GM10847 (cell line): ENCODE results near the gene CALCB.

Source experiments
- POLR2A ChIP-seq: IDR thresholded peaks from 2 replicates; pipeline ENCODE4 v1.6.1; 2011; ENCODE audit not compliant: insufficient read length; ENCODE audit errors: extremely low read depth

CALCB gene

DNA sequence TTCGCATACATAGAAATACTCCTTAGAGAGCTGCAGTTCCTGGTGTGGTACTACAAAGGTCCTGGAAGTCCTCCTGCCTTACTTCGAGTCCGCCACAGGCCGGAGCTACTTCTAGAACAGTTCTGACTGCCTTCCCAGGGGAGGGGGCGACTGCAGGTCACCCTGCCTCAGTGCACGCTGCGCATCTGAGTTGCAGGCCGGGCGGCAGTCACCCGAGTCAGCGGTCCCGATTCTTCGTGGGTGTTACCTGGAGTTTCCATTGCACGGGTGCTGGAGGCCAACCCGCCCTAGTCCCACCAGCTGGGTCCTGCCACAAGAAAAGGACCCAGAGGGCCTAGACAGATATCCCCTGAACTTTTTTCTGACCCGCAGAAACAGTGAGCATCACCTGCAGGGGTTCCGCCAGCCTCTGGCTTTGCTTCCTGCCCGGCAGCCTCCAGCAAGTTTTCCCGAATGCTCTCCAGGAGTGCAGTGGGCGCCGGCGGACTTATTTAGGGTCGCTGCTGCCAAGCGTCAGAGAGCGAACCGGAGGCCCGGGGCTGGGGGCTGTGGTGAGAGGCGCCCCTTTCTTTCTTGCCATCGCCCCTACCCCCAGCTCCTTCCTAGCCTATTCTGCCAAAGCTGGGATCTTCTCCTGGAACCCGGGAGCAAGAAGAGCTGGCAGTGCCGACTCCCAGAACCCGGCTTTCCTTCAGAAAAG lies 1.7 kb upstream of the CALCB start:
- no peak for TF ChIP-seq POLR2A

DNA sequence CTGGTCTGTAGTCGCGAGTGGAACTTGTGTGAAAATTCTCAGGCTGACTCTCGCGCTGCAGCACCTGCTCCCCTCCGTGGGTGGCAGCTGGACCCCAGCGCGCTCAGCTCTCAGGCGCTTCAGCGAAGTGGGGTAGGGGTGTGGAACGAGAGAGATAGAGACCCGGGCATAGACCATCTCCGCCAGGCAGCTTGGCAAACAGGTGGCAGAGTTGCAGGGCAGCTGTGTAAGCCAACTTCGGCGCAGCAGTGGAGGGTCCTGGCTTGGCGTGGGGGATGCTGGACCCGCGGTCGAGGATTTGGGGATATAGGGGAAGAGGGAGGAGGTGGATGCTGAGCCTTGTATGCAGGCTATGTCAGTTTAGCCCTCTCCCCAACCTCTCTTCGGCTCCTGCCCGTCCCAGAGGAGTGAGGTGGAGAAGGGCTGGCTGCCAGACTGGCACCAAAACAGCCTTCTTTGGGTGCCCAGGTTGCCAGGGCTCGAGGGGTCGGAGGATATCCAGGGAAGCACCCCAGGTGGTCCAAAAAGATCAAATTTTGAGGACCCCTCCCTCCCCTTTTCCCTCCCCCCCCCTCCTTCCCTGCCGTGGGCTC lies 746 bp upstream of the CALCB start:
- no peak for TF ChIP-seq POLR2A

DNA sequence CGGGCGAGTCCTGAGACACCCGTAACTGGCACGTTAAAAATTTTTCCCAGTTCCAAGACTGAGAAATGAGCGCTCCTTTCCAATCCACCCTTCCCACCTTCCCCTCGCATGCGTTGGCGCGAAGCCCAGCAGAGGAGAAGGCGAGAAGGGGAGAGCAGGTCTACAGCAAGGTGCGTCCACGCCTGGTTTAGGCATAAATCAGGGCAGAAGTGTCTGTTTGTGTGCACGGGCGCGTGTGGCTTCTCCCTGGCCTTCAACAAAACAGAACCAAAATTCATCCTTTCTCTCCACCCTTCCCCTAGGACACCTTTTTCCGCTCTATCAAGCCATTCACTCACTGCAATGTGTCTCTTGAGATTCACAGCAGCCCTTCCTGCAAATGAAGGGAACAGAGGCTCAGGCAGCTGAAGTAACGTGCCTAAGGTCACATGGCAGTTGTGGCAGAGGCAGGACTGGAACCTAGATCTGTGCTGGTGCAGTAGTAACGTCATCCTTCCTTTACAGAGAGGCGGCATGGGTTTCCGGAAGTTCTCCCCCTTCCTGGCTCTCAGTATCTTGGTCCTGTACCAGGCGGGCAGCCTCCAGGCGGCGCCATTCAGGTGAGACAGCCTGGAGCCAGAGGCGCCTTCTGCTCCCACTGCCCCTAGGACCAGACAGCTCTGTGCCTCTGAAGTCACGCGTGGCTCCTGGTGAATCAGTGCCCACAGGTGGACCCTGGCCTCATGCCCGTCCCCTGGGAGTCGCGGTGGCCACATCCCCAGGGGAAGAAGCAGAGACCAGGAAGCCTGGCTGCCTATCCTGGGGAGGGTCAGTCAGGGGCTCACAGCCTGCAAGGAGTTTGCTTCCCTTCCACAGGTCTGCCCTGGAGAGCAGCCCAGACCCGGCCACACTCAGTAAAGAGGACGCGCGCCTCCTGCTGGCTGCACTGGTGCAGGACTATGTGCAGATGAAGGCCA lies 1.1 kb downstream of the CALCB start:
- TF ChIP-seq POLR2A: no peak

DNA sequence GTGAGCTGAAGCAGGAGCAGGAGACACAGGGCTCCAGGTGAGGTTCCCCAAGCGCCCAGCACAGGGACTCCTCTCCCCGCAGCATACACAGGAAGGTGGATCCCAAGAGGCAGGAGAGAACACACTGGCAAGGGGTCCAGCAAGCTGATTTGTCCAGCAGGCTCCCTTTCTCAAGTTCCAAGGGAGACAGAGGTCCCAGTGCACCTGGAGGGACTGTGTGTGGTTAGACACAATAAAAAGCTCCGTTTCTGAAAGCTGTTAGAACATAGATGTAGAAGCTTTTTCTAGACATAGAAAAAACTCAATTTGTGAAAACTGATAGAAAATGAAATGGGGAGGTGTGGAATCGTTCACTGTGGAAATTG lies 1.8 kb downstream of the CALCB start:
- no peak for TF ChIP-seq POLR2A

DNA sequence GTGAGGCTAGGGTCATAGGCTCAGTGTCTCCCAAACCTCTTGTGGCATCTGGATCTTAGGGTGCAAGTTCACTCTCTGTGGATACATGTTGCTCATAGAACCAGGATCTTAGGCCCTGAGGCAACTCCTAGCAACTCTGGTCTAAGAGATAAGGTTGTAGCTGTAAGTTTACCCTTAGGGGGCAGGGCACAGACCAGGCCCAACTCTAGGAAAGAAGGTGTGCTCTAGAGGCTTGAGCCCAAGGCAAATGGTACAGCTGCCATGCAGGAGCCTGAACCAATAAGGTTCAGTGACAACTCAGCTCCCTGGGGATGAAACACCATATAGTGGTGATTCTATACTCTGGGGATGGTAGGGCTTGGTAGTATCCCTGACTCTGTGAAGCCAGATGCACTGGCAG lies 17.8 kb downstream of the CALCB start:
- no peak for TF ChIP-seq POLR2A

DNA sequence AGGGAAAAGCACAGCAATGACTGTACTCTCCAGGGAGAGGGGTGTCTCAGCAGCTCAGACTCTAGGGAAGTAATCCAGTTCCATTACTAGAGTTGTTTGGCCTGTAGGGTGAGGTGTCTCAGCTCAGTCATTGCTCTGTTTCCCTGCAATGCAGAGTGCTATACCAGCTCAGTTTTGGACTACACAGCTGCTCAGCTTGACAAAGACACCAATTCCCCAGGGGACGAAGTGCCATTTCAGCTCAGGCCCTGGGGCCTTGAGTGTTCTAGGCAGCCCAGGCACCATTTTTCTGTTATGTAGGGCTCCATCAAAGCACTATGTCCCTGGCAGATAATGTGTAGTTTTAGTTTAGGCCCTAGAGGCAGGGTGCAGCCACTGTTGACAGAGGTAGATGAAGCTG lies 18.2 kb downstream of the CALCB start:
- TF ChIP-seq POLR2A: no peak

DNA sequence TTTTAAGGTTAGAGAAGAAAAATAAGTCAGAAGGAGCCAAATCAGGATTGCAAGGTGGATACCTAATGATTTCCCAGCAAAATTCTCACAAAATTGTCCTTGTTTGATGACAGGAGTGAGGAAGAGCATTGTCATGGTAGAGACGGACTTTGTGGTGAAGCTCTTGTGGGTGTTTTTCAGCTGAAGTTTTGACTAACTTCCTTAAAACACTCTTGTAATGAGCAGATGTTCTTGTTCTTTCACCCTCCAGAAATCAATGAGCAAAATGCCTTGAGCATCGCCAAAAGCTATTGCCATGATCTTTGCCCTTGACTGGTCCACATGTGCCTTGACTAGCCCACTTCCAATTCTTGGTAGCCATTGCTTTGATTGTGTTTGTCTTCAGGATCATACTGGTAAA lies 20.0 kb downstream of the CALCB start:
- TF ChIP-seq POLR2A: no peak

DNA sequence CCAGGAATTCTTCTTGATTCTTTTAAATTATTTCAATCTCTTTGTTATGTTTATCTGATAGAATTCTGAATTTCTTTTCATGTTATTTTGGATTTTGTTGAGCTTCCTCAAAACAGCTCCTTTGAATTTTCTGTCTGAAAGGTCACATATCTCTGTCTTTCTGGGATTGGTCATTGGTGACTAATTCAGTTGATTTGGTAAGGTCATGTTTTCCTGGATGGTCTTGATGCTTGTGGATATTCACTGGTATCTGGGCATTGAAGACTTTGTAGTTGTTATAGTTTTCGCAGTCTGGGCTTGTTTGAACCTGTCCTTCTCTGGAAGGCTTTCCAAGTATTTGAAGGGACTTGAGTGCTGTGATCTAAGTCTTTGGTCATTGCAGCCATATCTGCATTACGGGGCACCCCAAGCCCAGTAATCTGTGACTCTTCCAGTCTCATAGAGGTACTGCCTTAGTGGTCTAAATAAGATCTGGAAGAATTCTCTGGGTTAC lies 22.4 kb downstream of the CALCB start:
- no peak for TF ChIP-seq POLR2A

DNA sequence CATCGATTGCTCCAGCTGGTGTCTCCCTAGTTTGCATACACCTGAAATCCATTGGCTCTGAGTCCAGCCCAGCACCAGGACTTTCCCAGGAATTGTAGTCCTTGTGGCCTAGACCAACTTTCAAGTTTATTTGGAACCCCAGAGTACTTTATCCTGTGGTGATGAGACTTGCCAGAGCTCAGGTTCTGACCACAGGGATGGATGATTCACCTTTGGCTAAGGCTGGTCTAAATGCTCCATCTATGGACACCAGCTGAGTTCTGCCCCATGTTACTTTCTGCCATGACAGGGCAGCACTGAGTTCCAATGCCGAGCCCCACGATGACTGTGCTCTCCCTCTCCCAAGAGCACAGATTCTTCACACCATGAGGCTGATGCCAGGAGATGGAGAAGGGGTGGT lies 24.0 kb downstream of the CALCB start:
- no peak for TF ChIP-seq POLR2A

DNA sequence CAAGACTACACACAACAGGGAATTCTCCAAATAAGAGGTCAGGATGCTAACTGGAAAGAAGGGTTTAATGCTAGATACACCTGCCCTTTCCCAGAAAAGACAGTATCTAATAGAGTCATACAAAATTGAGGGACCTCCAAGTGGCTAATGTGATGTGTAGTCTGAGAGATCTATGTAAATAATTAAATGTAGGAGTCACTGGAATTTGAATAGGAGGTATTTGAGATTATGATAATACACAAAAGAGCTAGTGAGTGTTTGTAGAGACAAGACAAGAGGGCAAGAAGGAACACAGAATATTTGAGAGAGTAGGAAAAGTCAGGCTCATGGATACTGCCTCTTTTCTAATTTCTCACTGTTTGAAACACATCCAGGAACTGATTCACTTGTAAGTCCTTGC lies 25.9 kb downstream of the CALCB start:
- no peak for TF ChIP-seq POLR2A

DNA sequence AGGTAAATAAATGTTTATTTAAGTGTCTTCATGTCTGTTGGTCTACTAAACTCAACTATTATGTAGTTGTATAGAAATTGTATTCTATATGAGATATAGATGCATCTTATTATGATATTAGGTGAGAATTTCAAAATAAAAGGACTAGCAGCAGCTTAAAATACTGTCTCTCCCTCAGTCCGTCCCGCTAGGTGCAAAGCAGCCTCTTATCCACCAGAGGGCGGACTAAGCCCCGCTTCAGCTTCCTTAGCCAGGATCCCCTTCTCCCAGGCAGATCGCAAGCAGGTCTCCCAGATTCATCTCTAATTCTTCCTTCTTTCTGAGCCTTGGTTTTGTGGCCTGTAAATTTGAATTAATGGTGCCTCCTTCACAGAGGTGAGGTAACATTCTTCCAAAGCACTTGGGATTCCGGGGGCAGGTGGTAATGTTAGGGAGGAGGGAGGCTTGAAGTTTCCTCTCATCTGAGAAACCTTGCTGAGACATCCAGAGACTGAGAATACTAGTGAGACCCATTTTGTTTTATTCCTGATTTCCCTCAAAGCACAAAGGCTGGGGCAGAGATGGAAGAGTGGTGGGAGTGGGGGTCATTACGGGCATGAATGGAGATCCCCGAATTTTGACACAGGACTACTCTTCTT lies 27.8 kb downstream of the CALCB start:
- no peak for TF ChIP-seq POLR2A

DNA sequence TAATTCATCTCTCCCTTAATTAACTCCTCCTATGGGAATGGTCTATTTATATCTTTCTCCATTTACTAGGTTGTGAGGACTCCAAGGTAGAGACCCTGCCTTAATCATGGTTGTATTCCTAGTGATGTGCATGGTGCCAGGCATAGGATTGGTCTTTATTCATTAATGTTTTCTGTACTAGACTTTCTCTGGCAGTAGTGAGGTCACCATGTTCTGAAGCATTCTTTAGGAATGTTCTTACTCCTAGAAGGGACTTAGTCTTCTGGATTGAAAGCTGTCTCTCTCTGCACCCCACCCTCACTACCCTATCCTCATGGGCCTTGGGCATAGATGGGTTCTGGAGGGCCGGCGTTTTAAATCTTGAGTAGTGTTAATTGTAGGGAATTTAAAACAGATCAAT lies 30.8 kb downstream of the CALCB start:
- TF ChIP-seq POLR2A: no peak

DNA sequence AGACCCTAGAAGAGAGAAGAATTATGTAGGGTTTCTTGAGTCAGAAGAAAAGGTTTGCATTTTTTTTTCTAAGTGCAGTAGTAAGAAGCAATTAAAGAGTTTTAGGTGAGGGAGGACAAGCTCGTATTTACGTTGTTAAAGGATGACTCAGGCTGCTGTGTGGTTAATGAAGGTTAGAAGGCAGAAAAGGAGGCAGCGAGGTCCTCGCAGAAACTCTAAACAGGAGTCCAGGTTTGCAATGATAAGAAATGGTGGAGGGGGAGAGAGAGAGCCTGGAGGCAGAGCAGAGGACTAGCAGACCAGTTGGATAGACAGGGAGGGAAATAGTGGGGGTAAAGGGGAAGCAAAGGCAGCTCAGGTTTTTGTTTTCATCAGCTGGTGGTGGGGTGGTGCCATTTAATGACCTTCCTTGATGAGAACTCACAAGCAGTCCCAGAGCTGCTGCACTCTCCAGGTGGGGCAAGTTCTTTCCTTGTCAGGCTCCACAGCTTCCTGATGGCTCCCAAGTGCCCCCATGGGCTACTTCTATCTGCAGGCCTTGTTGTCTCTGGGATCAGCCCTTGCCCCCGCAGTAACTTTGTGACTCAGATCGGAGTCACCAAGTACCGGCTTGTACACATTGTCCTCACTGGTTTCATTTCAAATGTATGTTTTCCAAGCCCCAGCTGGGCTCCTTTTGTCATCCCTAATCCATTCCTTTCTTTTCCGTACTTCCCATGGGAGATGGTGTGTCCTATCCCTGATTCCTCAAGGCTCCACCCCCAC lies 33.0 kb downstream of the CALCB start:
- no peak for TF ChIP-seq POLR2A

DNA sequence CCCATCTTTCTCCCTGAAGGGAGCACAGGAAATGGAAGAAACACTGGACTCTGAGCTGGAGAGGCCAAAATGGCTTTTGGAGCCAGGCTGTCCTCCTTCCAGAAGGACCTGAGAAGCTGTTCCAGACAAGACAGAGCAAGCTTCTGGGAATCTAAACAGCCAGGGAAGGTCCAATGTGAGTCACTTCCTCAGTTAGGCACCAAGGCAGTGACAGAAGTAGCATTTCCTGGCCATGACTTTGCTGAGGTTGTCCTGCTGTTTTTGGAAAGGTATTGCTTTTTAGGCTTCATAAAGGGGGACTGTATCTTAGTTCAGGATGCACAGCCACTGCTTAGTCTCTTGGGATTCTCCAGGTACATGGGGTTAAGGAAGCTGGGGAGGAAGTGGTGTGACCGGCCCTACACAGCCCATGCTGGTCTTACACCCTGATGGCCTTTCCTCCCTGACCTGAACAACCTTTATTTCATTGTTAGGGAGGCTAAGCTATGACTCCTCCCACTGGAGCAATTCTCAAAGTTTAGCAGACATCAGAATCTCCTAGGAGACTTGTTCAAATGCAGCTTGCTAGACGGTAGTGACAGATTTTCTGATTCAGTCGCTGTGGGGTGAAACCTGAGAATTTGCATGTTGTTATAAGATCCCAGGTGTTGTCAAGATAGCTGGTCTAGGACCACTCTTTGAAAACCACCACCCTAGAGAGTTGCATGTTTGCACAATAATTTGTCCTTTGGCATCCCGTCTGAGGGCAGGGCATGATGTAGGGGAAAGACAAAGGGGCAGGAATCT lies 34.5 kb downstream of the CALCB start:
- no peak for TF ChIP-seq POLR2A
